Measurements from ENCODE around the gene PAX2.

DNA sequence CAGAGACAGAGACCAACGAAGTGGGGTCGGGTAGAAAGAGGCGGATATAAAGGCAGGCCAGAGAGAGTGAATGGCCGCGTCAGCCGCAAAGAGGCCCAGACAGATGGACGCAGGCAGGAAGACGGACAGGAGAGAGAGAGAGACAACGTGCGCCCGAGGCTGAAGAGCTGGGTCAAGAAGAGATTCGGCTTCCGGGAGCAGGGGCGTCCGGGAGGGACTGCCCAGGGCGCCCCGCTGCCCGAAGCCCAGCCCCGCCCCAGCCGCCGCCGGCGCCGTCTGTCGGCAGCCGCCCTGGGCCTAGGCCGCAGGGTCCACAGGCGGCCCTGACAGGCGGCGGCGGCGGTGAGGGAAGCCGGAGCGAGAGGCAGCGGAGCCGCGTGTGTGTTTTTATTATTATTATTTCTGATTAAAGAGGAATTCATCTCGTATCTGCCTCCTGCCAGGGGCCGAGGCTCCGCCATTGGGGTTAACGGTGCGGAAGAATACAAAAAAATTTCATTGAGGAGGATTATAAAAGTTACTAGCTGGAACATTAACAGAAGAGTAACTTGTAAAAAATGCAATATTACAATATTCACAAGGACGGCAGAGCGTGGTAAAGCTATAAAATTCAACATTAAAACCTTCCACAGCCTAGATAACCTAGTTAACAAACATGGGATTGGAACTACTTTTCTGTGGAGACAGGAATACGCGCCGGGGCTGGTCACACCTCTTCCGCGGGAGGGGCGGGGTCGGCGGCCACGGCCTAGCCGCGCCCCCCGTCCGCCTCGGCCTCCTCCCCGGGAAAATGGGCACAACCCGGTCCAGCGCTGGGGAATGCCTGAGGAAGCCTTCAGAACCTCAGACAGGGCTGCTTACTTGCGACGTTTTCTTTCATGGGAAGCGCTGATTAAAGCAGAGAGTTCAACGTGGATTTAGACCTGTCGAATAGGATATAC is 29.7 kb upstream of the PAX2 start:
- TF ChIP-seq, protein P1, sequence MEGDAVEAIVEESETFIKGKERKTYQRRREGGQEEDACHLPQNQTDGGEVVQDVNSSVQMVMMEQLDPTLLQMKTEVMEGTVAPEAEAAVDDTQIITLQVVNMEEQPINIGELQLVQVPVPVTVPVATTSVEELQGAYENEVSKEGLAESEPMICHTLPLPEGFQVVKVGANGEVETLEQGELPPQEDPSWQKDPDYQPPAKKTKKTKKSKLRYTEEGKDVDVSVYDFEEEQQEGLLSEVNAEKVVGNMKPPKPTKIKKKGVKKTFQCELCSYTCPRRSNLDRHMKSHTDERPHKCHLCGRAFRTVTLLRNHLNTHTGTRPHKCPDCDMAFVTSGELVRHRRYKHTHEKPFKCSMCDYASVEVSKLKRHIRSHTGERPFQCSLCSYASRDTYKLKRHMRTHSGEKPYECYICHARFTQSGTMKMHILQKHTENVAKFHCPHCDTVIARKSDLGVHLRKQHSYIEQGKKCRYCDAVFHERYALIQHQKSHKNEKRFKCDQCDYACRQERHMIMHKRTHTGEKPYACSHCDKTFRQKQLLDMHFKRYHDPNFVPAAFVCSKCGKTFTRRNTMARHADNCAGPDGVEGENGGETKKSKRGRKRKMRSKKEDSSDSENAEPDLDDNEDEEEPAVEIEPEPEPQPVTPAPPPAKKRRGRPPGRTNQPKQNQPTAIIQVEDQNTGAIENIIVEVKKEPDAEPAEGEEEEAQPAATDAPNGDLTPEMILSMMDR (conservative IDR thresholded peaks at IDR 0.05), result no peak
- no peak for TF ChIP-seq ZFX (IDR thresholded peaks at IDR 0.05)
